GM04503 (cell line): Measurements from ENCODE around the gene TAS2R19.

Experiments
- DNase-seq: peaks from one replicate; pipeline ENCODE4 v3.0.0-alpha.2; 2012; ENCODE audit warnings: low read depth

Gene TAS2R19

DNA sequence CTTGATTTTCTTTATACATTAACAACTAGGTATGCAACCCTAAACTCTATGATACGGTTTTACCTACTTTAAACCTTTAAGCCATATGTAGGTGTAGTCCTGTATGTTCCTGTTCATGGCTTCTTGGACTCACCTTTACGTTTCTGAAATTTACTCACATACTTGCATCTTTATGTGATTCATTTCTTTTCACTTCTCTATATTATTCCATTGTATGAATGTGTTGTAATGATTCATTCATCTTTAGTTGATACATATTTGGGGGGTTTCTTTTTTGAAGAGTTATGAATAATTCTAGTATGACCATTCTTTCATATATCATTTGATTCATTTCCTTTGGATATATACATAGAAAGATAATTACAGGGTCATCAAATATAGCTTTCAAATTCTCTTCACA lies 33.3 kb downstream of the TAS2R19 start:
- no peak for DNase-seq

DNA sequence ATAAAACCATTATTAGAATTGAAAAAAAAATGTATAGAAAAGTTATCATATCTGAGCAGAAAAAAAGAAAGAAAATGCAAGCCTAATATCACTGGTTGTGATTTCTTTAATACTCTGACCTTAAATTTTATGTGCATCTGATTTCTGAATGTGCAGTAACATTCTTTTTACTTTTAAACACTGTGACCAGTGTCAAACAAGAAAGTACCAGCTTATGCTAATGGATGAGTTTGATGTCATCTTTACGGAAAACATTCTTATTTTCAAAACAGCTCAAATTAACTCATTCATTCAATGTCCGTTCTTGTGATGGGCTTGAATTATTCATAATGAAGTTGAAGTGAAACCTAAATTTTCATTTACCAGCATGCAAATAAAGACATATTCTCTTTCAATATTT lies 35.6 kb downstream of the TAS2R19 start, which contains the start of gene TAS2R50:
Gene TAS2R50 (minus strand): TSS at position 101 of the 400 bp plus-strand sequence. CDS start 52 bp downstream, at position 49.
- no peak for DNase-seq

DNA sequence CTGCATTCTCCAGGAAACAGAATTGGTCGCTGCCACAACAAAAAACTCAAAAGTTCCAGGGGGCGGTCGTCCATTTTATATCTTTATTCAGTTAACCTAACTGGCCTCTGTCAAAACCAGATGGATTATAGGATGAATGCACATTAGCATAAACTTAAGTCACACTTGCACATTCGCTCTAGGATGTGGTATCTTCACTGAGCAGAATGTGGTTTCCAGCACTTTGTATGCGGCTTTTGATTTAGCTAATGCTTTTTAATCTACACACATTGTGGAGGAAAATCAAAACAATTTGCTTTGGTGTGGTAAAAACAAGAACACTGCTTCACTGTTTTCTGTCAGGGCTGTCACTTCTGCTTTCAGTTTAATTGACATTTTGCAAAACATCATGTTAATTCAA lies 40.2 kb downstream of the TAS2R19 start:
- DNase-seq: no peak

DNA sequence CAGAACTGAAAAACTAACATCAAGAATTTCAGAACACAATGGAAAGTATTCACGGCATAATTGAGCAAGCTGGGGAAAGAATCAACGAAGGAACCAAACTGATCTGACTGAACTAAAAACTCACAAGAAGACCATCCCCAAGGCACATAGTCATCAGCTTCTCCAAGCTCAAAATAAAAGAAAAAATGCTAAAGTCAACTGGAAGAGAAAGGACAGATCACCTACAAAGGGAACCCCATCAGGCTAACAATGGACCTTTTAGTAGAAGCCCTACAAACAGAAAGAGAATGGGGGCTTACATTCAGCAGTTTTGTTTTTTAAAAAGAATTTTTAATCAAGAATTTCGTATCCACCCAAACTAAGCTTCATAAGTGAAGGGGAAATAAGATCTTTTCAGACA lies 47.5 kb downstream of the TAS2R19 start:
- DNase-seq: no peak
